ENCODE measurements around the gene ERAL1. TPM values are rescaled to one million over a fixed set of nuclear protein-coding genes. Genes with fewer than 3 reads are reported as not detected.
"Not testable (repeated sequence)": the region's sequence is repeated elsewhere in the genome, so short reads cannot be mapped to it uniquely, and the experiment has no call there.

ERAL1 gene
- polyA plus RNA-seq, 4 donors, result 50.1 to 71.3 (median 69.9) TPM

DNA sequence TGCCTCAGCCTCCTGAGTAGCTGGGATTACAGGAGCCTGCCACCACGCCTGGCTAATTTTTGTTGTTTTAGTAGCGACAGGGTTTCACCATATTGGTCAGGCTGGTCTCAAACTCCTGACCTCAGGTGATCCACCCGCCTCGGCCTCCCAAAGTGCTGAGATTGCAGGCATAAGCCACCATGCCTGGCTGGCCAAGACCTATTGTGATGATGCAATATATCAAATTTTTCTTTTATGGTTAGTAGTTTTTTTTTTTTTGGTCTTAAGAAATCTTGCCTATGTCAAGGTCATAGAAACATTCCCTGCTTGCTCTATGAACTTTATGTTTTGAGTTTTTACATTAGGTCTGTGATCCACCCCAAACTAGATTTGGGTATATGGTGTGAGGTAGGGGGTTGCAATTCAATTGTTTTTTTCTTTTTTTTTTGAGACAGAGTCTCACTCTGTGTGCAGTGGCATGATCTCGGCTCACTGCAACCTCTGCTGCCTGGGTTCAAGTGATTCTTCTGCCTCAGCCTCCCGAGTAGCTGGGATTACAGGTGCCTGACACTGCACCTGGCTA lies 22.4 kb downstream of the ERAL1 start:
- DNase-seq (ENCODE audit: low read depth in 4 of 4, low spot score in 3 of 4), result not testable (repeated sequence)

DNA sequence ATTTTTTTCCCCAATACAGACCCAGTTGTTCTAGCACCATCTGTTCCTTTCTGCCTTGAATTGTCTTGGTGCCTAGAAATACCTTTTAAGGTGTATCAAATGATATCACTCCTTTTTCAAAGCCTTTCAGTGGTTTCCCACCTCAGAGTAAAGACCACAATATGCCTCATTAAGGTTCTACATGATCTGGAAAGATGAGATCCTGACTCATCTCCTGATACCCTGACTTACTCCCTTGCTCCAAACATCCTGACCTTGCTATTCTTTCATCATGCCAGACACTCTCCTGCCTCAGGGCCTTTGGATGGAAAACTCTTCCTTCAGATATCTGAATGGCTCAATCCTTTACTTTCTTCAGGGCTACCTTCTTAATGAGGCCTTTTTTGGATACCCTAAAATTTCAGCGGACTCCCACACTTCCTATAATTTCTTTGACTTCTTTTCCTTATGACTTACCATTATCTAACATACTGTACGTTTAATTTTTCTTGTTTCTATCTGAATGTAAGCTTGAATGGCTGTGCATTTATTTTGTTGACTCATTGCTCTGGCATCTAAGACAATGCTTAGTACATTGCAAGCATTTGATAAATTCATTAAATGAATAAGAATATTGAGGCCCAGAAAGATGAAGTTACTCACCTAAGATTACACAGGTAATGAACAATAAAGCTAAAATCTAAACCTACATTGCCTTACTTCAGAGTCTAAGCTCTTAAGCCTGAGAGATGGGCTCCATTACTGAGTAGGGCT lies 23.5 kb downstream of the ERAL1 start:
- DNase-seq (ENCODE audit: low read depth in 4 of 4, low spot score in 3 of 4), result no peak

DNA sequence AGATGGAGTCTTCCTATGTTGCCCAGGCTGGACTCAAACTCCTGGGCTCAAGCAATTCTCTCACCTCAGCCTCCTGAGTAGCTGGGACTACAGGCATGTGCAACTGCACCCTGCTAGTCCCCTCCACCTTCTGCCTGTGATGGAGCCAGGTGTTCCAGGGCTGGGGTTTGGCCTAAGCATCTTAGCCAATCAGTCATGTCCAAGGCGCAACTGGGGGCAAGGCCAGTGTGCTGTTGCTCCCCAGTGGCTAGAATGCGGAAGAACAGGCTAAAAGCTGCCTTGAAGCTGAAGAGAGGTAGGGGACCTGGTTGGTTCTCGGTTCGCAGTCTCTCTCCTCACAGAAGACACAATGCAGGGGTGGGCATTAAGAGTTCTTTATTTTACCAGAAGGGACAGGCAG lies 24.2 kb downstream of the ERAL1 start:
- DNase-seq (ENCODE audit: low read depth in 4 of 4, low spot score in 3 of 4), result no peak

DNA sequence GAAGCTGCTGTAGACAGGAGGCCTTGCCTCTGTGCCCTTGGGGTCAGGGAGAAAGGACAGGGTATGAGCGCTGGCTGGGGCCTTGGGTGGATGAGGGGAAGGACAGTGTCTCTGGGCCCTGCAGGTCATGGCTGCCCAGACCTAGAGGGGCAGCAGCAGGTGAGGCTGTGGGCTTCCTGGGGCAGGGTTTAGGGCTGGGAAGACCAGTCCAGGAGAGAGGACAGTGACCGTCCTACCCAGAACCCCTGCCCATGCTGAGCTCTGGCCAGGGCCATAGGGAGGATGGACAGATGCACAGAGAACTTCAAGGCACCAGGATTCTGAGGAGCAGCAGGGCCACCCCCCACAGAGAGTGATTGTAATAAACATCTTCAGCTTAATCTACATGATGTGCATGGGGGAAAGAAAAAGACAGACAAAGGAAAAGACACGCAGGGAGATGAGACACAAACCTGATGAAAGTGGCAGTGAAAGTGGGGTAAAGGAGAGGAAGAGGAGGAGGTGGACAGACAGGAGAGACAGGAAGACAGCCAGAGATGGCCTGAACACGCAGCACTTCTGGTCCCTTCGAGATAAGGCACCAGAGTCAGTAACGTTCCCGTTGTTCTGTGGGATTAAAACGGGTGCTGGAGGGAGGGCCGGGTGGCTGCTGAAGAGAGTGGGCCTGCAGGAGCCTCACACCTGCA lies 25.2 kb downstream of the ERAL1 start:
- no peak for DNase-seq (ENCODE audit: low read depth in 4 of 4, low spot score in 3 of 4)

DNA sequence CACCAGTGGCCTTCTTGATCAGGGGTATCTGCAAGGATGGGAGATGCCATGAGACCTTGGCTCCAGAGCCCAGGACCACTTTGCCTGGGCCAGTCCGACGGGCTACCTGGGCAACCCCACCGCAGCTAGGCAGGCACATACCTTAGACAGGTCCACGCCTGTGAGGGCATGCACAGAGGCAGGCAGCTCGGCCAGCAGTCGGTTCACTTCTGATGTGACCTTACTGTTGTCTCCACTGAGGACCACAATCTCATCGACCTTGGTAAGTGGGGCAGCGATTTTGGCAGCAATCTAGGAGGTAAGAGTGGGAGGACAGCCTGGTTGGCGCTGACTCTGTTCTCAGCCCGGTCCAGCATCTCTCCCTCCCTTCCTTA lies 25.7 kb downstream of the ERAL1 start:
- no peak for DNase-seq (ENCODE audit: low read depth in 4 of 4, low spot score in 3 of 4)

DNA sequence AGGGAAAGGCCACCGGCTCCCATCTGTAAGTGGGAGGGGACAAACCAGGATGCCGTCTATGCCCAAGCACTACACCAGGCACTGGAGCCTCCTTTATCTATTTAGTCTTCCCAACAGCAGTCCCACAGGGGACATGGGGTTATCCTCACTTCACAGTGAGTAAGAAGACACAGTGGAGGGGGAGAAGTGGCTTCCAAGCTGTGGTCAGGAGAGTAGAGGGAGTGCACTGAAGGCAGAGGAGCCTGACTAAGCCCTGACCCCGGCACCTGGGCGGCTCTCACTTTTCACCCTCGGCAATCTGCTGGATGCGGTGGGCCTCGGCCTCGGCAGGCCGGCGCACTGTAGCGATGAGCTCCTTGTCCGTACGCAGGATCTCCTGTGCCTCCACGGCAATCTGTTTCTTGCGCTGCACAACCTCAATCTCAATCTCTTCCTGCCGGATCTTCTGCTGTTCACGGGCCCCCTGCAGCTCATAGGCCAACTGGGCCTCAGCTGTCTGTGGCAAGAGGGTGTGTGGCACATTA lies 26.8 kb downstream of the ERAL1 start:
- DNase-seq (ENCODE audit: low read depth in 4 of 4, low spot score in 3 of 4), result no peak

DNA sequence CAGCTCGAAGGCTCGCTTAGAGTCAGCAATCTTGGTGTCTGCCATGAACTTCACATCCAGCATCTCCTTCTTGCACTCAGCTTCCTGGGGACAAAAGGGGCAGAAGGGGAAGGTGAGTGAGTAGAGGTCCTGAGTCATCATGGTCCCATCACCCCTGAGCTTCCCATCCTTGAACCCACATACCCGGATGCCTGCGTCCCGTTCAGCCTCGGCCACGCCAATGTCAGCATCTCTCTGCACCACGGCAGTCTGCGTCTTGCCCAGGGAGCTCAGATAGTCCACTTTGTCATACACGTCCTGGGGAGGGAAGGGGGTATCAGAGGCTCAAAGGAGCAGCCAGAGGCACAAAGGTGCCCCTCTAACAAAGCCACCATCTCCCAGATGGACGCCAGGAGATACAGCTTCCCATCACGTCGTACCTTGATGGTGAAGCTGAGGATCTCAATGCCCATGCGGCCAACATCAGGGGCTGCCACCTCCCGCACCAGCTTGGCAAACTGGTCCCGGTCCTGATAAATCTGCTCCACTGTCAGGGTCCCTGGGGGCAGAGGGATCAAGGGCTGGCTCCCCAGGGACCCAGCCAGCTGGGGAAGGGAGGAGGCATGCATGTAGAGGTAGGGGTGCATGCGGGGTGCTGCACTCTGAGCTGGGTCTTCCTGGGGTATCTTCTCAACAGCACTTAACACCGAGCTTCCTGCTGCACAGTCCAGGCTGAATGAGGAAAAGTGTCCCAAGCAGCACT lies 27.5 kb downstream of the ERAL1 start:
- DNase-seq (ENCODE audit: low read depth in 4 of 4, low spot score in 3 of 4), result no peak

DNA sequence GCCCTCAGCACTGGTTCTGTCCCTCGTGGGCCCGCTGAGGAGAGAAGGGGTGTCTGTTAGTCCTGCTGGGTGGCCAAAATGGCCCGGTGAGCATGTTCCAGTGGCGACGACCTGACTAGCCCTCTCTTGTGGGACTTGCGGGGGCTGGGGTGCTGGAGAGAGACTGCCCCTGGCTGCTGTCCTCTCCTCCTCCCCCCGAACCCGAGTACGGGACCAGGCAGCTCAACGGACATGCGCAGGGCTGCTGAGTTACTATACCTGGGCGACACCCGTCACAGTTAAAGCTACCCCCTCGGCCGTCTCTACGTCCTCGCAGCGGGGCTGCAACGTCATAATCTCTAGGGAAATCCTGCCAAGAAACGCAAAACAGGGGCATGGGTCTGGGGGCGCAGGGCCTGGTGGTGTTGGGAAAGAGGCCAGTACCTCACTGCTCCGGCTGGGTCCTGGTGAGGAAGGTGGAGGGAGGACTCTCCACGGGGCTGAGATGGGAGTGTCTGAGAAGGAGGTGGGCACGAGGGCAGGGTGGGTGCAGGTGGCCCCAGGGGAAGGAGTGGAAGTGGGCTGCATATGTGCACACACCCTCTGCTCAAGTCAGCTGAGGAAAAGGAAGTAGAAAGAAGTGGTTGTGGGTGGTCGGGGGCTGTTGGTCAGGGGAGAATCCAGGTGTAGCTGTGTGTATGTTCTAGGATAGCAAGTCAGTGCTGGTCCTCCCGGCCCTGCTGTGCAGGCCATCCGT lies 29.3 kb downstream of the ERAL1 start:
- no peak for DNase-seq (ENCODE audit: low read depth in 4 of 4, low spot score in 3 of 4)

DNA sequence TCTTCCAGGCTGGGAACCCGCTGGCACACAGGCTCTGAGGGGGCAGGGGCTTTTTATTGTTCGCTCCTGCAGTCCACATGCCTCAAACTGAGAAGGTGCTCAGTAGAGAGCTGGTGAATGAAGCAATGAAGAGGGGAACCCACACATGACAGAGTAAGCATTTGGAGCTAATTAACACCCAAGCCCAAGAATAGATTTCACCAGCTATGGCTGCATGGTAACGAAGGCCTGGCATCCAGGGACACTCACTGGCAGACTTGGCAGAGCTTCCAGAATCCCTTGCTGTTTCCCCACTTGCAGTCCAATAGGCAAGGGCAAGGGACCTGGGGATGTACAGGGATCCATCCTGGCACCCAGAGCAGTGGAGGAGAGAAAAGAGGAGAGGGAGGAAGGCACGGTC lies 30.5 kb downstream of the ERAL1 start:
- DNase-seq (ENCODE audit: low read depth in 4 of 4, low spot score in 3 of 4), result no peak

DNA sequence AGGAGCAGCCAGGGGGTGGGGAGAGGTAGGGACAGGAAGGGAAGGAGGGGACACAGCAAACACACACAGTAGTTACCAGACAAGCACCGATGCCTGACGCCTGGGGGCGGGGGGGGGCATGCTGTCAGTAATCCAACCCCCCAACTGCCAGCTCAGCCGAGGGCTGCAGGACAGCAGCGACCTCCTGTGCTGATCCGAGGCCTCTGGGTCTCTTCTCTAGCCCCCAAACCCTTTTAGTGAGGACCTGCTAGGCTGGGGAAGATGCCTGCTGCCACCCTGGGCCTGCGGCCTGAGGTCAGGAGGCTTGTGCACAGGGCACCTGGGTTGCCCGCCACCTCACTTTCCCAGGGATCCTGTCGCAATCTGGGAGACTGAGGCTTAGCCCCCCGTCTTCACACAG lies 31.1 kb downstream of the ERAL1 start:
- no peak for DNase-seq (ENCODE audit: low read depth in 4 of 4, low spot score in 3 of 4)

DNA sequence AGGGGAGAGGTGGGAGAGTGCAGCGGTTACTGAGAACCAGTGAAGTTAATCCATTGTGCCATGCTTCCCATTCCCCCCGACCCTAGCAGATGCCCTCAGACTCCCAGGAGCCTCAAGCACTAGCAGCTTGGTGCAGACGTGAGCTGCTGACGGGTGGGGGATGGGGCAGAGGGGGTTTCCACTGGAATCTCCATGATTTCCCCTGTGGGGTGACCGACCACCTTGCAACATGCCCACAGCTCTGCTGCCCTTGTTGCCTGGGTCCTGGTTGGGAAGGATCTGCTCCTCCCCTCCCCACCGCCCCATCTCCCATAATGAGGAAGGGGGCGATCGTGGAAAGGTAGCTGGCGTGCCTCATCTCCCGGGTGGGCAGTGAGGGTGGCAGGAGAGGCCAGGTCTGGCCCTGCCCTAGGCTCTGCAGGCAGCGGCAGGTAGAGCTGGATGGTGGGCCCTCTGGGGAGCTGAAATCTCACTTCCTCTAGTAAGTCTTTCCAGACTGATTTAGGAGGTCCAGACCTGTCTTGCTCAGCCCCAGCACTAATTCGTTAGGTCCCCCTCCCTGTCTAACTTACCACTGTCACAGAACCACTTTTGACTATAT lies 33.2 kb downstream of the ERAL1 start:
- DNase-seq (ENCODE audit: low read depth in 4 of 4, low spot score in 3 of 4), result no peak

DNA sequence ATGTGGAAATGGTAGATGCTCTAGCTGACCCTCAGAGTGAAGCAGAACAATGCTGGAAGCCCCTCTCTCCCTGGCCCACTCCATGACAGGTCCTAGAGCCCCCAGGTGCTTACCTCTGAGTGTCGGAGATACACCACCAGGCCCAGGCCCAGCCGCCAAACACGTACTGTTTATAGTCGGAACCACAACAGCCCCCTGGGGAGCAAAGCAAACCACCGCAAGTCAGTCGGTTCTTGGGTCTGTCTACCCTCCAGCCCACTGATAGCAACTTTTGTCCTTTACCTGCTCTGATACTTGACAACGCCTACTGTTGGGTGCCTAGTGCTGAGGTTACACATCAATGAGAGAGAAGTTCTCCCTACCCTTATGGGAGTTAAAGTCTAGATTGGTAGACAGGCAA lies 34.0 kb downstream of the ERAL1 start:
- no peak for DNase-seq (ENCODE audit: low read depth in 4 of 4, low spot score in 3 of 4)

DNA sequence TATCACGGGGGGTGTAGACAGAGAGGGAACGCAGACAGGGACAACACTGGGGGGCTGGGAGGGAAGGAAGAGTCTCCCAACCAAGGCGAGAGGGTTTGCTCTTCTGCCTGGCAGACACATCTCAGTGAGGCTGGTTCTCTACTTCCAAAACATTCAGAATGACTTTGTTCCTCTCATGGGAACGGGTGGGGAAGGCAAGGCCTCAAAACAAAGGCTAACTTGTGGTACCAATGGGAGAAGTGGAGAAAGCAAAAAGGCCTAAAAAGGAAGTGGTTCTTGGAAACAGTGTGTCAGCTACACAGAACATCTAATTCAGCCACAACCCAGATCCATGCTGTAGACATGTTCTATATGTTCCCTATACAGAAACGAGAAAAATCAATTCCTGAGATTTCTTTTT lies 35.2 kb downstream of the ERAL1 start:
- DNase-seq (ENCODE audit: low read depth in 4 of 4, low spot score in 3 of 4), result no peak

DNA sequence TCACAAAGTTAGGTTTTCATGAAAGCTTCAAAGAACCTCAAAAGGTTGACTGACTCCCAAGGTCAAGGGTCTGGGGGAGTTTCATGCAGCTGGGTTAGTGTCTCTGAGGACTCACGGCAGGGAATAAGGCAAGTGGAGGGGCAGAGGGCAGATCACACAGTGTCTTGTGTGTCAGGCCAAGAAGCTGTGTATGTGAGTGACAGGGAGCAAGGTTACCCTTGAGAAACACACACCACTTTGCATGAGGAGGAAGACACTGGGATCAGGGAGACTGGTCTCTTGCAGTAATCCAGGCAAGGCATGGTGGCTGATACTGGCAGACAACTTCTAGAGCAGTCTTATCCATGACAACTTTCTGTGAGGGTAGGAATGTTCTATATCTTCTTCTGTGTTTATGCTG lies 36.4 kb downstream of the ERAL1 start:
- DNase-seq (ENCODE audit: low read depth in 4 of 4, low spot score in 3 of 4), result no peak

DNA sequence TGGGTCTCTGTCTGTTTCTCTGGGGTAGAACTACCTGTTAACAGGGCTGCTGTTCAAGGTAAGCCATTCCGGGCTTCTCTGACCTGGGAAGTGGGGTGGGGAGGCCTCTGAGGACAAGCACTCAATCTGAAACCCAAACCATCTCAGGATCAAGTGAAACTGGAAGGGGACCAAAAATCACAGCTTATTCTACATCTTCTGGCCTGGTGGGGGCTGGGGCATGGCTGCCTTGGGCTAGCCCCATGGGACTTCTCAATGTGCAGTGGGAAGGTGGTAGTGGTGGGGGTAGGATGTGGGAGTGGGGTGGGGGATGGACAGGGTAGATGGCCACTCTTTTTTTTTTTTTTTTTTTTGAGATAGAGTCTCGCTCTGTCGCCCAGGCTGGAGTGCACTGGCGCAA lies 37.2 kb downstream of the ERAL1 start:
- no peak for DNase-seq (ENCODE audit: low read depth in 4 of 4, low spot score in 3 of 4)

DNA sequence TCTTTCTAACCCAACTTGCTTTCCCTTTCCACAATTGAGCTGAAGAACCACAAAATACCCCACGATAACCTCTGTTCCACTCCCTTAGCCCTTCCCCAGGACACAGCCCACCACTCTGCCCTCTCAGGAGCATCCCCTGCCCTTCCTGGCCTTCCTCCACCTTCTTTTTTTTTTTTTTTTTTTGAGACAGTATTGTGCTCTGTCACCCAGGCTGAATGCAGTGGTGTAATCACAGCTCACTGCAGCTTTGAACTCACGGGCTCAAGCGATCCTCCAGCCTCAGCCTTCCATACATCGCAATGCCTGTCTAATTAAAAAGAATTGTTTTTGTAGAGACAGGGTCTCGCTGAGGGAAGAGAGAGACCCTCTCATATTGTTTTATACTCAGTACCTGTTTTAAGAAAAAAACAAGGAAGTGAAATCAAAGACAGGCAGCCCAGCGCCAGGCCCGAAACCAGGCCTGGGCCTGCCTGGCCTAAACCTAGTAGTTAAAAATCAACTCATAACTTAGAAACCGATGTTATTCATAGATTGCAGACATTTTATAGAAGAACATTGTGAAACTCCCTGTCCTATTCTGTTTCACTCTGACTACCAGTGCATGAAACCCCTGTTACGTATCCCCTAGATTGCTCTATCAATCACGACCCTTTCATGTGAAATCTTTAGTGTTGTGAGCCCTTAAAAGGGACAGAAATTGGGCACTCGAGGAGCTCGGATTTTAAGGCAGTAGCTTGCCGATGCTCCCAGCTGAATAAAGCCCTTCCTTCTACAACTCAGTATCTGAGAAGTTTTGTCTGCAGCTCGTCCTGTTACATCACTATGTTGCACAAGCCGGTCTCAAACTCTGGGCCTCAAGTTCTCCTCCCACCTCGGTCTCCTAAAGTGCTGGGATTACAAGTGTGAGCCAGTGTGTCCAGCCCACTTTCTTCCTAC lies 38.7 kb downstream of the ERAL1 start:
- DNase-seq (ENCODE audit: low read depth in 4 of 4, low spot score in 3 of 4), result not testable (repeated sequence)

DNA sequence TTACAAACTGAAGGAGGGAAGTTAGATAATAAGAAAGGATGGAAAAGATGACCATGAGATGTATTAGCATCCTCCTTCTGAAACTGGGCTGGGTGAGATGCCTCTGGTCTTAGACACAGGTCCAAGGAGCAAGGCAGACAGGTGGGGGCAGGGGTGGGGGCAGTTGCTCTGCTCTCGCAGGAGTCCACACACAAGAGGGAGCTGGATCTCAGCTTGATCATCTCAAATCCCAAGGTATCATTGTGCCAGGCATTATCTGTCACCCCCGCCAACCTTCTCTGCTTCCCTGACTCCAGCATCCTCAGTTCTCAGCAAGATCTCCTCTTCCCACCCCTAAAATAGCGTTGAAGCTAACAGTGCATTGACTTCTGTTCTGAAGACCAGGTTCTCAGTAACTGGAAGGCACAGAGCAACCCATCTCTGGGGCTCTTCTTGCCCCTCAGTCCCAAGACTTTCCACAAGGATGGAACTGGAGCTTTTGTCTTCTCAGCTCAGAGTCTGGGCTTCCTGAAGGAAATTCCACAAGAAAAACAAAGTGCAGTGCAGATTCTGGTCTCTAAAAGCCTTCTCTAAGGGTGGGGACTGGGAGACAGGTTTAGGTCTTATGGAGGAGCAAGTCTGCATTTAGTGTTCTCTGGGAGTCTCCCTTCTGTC lies 41.1 kb downstream of the ERAL1 start:
- DNase-seq (ENCODE audit: low read depth in 4 of 4, low spot score in 3 of 4), result no peak

DNA sequence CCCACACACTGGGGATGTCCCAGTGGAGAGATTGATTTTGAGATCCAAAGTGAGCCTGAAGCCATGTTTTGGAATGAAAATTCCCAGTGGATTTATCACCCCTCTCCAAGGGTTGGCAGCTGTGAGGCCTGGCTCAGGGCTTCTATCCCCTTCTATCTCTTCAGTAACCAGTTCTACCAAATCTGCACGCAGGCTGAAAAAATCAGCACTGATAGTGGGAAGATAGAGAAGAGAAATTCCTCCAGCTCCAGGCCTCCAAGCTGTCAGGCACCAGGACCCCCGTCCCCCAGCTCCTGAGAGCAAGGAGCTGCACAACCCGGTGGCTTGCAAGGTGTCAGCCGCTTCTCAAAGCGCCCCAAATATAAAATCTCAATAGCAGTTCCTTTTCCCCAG lies 41.7 kb downstream of the ERAL1 start:
- DNase-seq (ENCODE audit: low read depth in 4 of 4, low spot score in 3 of 4), result no peak

All from left renal pelvis (tissue), 4 donors.